Prostate gland (tissue), 2 donors: Measurements from ENCODE around the gene CLTB. TPM values are rescaled to one million over a fixed set of nuclear protein-coding genes. Genes with fewer than 3 reads are reported as not detected.

Experiments
- DNase-seq: peaks from one replicate; pipeline ENCODE4 v3.0.0-alpha.2; 2019; ENCODE audit warnings: low spot score
- H3K27ac ChIP-seq, 2 donors: fragments of 200-600 bp; sonication (generic); 2 replicates each; pipeline ENCODE4 v1.5.1; 2017 to 2019
- H3K27me3 ChIP-seq: fragments of 200-600 bp; sonication (generic); replicated peaks from 2 replicates; pipeline ENCODE4 v1.5.1; 2019; ENCODE audit not compliant: insufficient read depth
- H3K36me3 ChIP-seq, 2 donors: fragments of 200-600 bp; sonication (generic); 1 replicate in 1 of 2; 2 replicates in 1 of 2; pipeline versions ENCODE4 v1.5.1 to v1.8.1; 2017 to 2019
- H3K4me1 ChIP-seq: fragments of 200-600 bp; sonication (generic); replicated peaks from 2 replicates; pipeline ENCODE4 v1.5.1; 2019
- H3K4me3 ChIP-seq, 2 donors: fragments of 200-600 bp; sonication (generic); 2 replicates each; pipeline ENCODE4 v1.5.1; 2017 to 2019
- H3K9me3 ChIP-seq: fragments of 200-600 bp; sonication (generic); 2 replicates; pipeline ENCODE4 v1.5.1; 2017
- CTCF ChIP-seq, 4 experiments: fragments of 200-600 bp in 2 of 4; fragments of 450-650 bp in 2 of 4; sonication (generic) in 2 of 4; IDR thresholded peaks; 1 replicate in 3 of 4; 2 replicates in 1 of 4; pipeline ENCODE4 v1.5.1; 2016 to 2019; ENCODE audit warnings: antibody characterized with exemption in 4 of 4, mild to moderate bottlenecking in 2 of 4, moderate library complexity in 2 of 4
- POLR2A ChIP-seq: fragments of 450-650 bp; IDR thresholded peaks from one replicate; pipeline ENCODE4 v1.6.1; 2016; ENCODE audit warnings: antibody characterized with exemption, mild to moderate bottlenecking
- POLR2AphosphoS5 ChIP-seq: sonication (generic); formaldehyde crosslinking; IDR thresholded peaks from one replicate; pipeline ENCODE4 v1.6.1; 2017; ENCODE audit warnings: antibody characterized with exemption
- WGBS: methylation state at CpG from one replicate; pipeline ENCODE4 v1.1.5; 2018; 5-methylcytosine and 5-hydroxymethylcytosine counted together
- intact Hi-C: fragments of 100-400 bp; cut with DNase I; formaldehyde crosslinking; loops from one replicate; pipeline ENCODE4 v1.14.2; 2022
- total RNA-seq, 2 donors: library from RNA; depleted of rRNA; stranded (reverse); fragments of >200 nt; gene quantifications; one replicate each; pipeline ENCODE4 v1.1.0, GENCODE V29; 2016

CLTB gene
- total RNA-seq, 2 donors from 2014 or later: 105 to 125 TPM

- no peaks in the 10 kb centered on the region for H3K36me3 ChIP-seq
- WGBS: 60% methylated on average over 17 of the region's 17 CpGs
- no peak overlapping the region for H3K27ac ChIP-seq
- no peaks in the 10 kb centered on the region for H3K4me1 ChIP-seq
- H3K27me3 ChIP-seq: no peaks in the 10 kb centered on the region
- intact Hi-C loops: no loop called here
- H3K4me3 ChIP-seq: no peak overlapping the region
- H3K9me3 ChIP-seq: no peaks in the 10 kb centered on the region
- no peak for DNase-seq
- TF ChIP-seq POLR2AphosphoS5 (no peak), CTCF (IDR thresholded peaks at IDR 0.05) (no peak), POLR2A (no peak)
Measured at GRCh38 chr5:176400382-176401156, 15.8 kb downstream of the CLTB start.

GRCh38 chr5:176397736-176398420 is 18.5 kb downstream of the CLTB start:
- no peak overlapping the region for H3K4me3 ChIP-seq
- no peaks in the 10 kb centered on the region for H3K27me3 ChIP-seq
- intact Hi-C loops: no loop called here
- no peak overlapping the region for H3K27ac ChIP-seq
- no peaks in the 10 kb centered on the region for H3K4me1 ChIP-seq
- no peak for TF ChIP-seq POLR2A
- TF ChIP-seq CTCF (IDR thresholded peaks at IDR 0.05): no peak
- TF ChIP-seq POLR2AphosphoS5: no peak
- WGBS: 92% methylated on average over 18 of the region's 18 CpGs
- H3K9me3 ChIP-seq: no peaks in the 10 kb centered on the region
- no peaks in the 10 kb centered on the region for H3K36me3 ChIP-seq
- DNase-seq: no peak

GRCh38 chr5:176396330-176396729 is 20.0 kb downstream of the CLTB start:
- no peak for TF ChIP-seq POLR2A
- no peak for TF ChIP-seq POLR2AphosphoS5
- no peak for TF ChIP-seq CTCF (IDR thresholded peaks at IDR 0.05)
- H3K4me3 ChIP-seq: no peak overlapping the region
- H3K4me1 ChIP-seq: no peaks in the 10 kb centered on the region
- no peaks in the 10 kb centered on the region for H3K36me3 ChIP-seq
- H3K9me3 ChIP-seq: no peaks in the 10 kb centered on the region
- intact Hi-C loops: no loop called here
- H3K27me3 ChIP-seq: no peaks in the 10 kb centered on the region
- H3K27ac ChIP-seq: no peak overlapping the region
- no peak for DNase-seq
- 65% methylated on average over 6 of the region's 6 CpGs for WGBS

- Histone ChIP-seq H3K9me3 (no peaks in the 10 kb centered on the region), H3K36me3 (no peaks in the 10 kb centered on the region), H3K27ac (no peak overlapping the region), H3K27me3 (no peaks in the 10 kb centered on the region), H3K4me1 (no peaks in the 10 kb centered on the region), H3K4me3 (no peak overlapping the region)
- 80% methylated on average over 11 of the region's 11 CpGs for WGBS
- no peak for DNase-seq
- intact Hi-C loops: no loop called here
- TF ChIP-seq POLR2AphosphoS5 (no peak), POLR2A (no peak), CTCF (IDR thresholded peaks at IDR 0.05) (no peak)
Measured at GRCh38 chr5:176394881-176395675, 21.3 kb downstream of the CLTB start.
